Neural cell (in vitro differentiated cells): Measurements from ENCODE around the gene NHSL2. TPM values are rescaled to one million over a fixed set of nuclear protein-coding genes. Genes with fewer than 3 reads are reported as not detected.

Source experiments
- H2AFZ ChIP-seq: fragments of 200-600, 300-800 bp; sonication (generic), shearing (Covaris generic); 2 replicates; pipeline ENCODE4 v1.6.0; 2014; ENCODE audit warnings: low read depth, mild to moderate bottlenecking, antibody characterized with exemption, low read length, moderate library complexity
- H3F3A ChIP-seq: fragments of 200-600 bp; shearing (Covaris generic); 2 replicates; pipeline ENCODE4 v1.6.1; 2016; ENCODE audit warnings: mild to moderate bottlenecking, moderate library complexity, mixed read lengths, antibody characterized with exemption, low read length; ENCODE audit not compliant: insufficient read depth, poor library complexity, severe bottlenecking
- H3K27ac ChIP-seq: fragments of 200-600, 300-800 bp; sonication (generic), shearing (Covaris generic); 2 replicates; pipeline ENCODE4 v1.5.1; 2014; ENCODE audit warnings: mild to moderate bottlenecking, low read length, moderate library complexity
- H3K27me3 ChIP-seq: fragments of 300-800, 200-600 bp; sonication (generic), shearing (Covaris generic); 2 replicates; pipeline ENCODE4 v1.6.0; 2014; ENCODE audit warnings: mild to moderate bottlenecking, low read depth, low read length, moderate library complexity; ENCODE audit not compliant: insufficient read depth
- H3K36me3 ChIP-seq: fragments of 300-800, 200-600 bp; sonication (generic), shearing (Covaris generic); 2 replicates; pipeline ENCODE4 v1.5.1; 2014; ENCODE audit warnings: mild to moderate bottlenecking, antibody characterized with exemption, low read length, moderate library complexity; ENCODE audit not compliant: insufficient read depth
- H3K4me2 ChIP-seq: fragments of 300-800, 200-600 bp; sonication (generic), shearing (Covaris generic); 2 replicates; pipeline ENCODE4 v1.6.0; 2014; ENCODE audit warnings: mild to moderate bottlenecking, low read length
- H3K4me3 ChIP-seq: fragments of 300-800, 200-600 bp; sonication (generic), shearing (Covaris generic); 2 replicates; pipeline ENCODE4 v1.5.1; 2014; ENCODE audit warnings: mild to moderate bottlenecking, low read length, moderate library complexity
- H3K79me2 ChIP-seq: fragments of 200-600 bp; shearing (Covaris generic); replicated peaks from 2 replicates; pipeline ENCODE4 v1.6.0; 2014; ENCODE audit warnings: mild to moderate bottlenecking, low read length, moderate library complexity; ENCODE audit not compliant: insufficient read depth
- H3K9ac ChIP-seq: fragments of 300-800, 200-600 bp; sonication (generic), shearing (Covaris generic); 2 replicates; pipeline ENCODE4 v1.6.1; 2016; ENCODE audit warnings: mild to moderate bottlenecking, low read length, mixed read lengths
- H3K9me2 ChIP-seq: fragments of 200-600 bp; shearing (Covaris generic); 2 replicates; pipeline ENCODE4 v1.6.1; 2016; ENCODE audit warnings: mild to moderate bottlenecking, low read length, mixed read lengths; ENCODE audit not compliant: insufficient read depth
- H3K9me3 ChIP-seq: fragments of 200-600, 300-800 bp; sonication (generic), shearing (Covaris generic); 2 replicates; pipeline ENCODE4 v1.6.1; 2016; ENCODE audit warnings: mild to moderate bottlenecking, mixed run types, low read length, moderate library complexity, mixed read lengths
- H4K20me1 ChIP-seq: fragments of 200-600 bp; shearing (Covaris generic); 2 replicates; pipeline ENCODE4 v1.6.1; 2016; ENCODE audit warnings: mild to moderate bottlenecking, mixed run types; ENCODE audit not compliant: insufficient read depth
- EP300 ChIP-seq: fragments of 450-650 bp; conservative IDR thresholded peaks from 2 replicates; pipeline ENCODE4 v1.6.1; 2014; ENCODE audit warnings: antibody characterized with exemption, mild to moderate bottlenecking, moderate library complexity; ENCODE audit not compliant: poor library complexity, severe bottlenecking
- EZH2 ChIP-seq: fragments of 200-600, 300-800 bp; shearing (Covaris generic), sonication (generic); IDR thresholded peaks from 2 replicates; pipeline ENCODE4 v1.6.1; 2014; ENCODE audit warnings: antibody characterized with exemption, low read length, borderline replicate concordance, mild to moderate bottlenecking; ENCODE audit not compliant: insufficient read depth, poor library complexity, severe bottlenecking
- MXI1 ChIP-seq: fragments of 450-650 bp; conservative IDR thresholded peaks from 2 replicates; pipeline ENCODE4 v1.6.1; 2014; ENCODE audit warnings: antibody characterized with exemption, mild to moderate bottlenecking; ENCODE audit not compliant: poor library complexity, severe bottlenecking
- POLR2AphosphoS5 ChIP-seq: IDR thresholded peaks from 2 replicates; pipeline ENCODE4 v1.6.1; 2012
- RAD21 ChIP-seq: fragments of 450-650 bp; conservative IDR thresholded peaks from 2 replicates; pipeline ENCODE4 v1.6.1; 2014; ENCODE audit warnings: antibody characterized with exemption, mild to moderate bottlenecking, moderate library complexity
- SMC3 ChIP-seq: fragments of 450-650 bp; conservative IDR thresholded peaks from 2 replicates; pipeline ENCODE4 v1.6.1; 2014; ENCODE audit warnings: antibody characterized with exemption, mild to moderate bottlenecking, moderate library complexity; ENCODE audit not compliant: poor library complexity
- TAF1 ChIP-seq: IDR thresholded peaks from 2 replicates; pipeline ENCODE4 v1.6.1; 2012; ENCODE audit warnings: low read depth
- polyA plus RNA-seq: library from polyadenylated mRNA; depleted of rRNA; stranded (reverse); fragments of >200 nt; gene quantifications from 2 replicates; pipeline ENCODE4 v1.2.3, GENCODE V29; 2014
- TF ChIP-seq, protein P1 (sequence below): fragments of 450-650 bp; IDR thresholded peaks from 2 replicates; pipeline ENCODE4 v1.5.1; 2014; ENCODE audit warnings: antibody characterized with exemption, mild to moderate bottlenecking, moderate library complexity; ENCODE audit not compliant: poor library complexity, severe bottlenecking
- TF ChIP-seq, protein P2 (sequence below): IDR thresholded peaks from 2 replicates; pipeline ENCODE4 v1.6.1; 2012; ENCODE audit warnings: borderline replicate concordance

Gene NHSL2
- polyA plus RNA-seq, 1 donor from 2014 or later, result 0.87 TPM

DNA sequence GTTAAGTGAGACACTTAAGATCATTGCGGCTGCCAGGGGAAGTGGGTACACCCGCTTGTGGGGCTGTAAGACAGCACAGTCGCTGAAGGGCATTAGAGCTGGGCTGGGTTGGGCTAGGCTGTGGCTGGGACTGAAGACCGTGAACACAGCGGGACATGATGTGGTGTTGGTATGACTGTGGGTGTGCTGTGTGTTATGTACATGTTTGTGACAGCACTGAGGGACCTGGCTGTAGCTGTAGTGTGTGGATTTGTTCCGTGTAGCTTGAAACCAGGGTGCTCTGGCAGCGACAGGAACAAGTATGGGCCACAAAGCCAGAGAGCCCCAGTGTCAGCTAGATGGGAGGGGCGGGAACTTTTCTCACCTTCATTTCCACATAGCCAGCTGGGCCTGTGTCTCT, 82.1 kb downstream of the NHSL2 start:
- no peak overlapping the region for H3K4me2 ChIP-seq
- H3K9ac ChIP-seq, result no peak overlapping the region
- no peaks in the 10 kb centered on the region for H3K36me3 ChIP-seq
- H2AFZ ChIP-seq, result no peak overlapping the region
- H3K27me3 ChIP-seq, result no peaks in the 10 kb centered on the region
- no peak overlapping the region for H3K4me3 ChIP-seq
- TF ChIP-seq EZH2, result no peak
- TF ChIP-seq, protein P1, sequence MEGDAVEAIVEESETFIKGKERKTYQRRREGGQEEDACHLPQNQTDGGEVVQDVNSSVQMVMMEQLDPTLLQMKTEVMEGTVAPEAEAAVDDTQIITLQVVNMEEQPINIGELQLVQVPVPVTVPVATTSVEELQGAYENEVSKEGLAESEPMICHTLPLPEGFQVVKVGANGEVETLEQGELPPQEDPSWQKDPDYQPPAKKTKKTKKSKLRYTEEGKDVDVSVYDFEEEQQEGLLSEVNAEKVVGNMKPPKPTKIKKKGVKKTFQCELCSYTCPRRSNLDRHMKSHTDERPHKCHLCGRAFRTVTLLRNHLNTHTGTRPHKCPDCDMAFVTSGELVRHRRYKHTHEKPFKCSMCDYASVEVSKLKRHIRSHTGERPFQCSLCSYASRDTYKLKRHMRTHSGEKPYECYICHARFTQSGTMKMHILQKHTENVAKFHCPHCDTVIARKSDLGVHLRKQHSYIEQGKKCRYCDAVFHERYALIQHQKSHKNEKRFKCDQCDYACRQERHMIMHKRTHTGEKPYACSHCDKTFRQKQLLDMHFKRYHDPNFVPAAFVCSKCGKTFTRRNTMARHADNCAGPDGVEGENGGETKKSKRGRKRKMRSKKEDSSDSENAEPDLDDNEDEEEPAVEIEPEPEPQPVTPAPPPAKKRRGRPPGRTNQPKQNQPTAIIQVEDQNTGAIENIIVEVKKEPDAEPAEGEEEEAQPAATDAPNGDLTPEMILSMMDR, result no peak
- TF ChIP-seq, protein P2, sequence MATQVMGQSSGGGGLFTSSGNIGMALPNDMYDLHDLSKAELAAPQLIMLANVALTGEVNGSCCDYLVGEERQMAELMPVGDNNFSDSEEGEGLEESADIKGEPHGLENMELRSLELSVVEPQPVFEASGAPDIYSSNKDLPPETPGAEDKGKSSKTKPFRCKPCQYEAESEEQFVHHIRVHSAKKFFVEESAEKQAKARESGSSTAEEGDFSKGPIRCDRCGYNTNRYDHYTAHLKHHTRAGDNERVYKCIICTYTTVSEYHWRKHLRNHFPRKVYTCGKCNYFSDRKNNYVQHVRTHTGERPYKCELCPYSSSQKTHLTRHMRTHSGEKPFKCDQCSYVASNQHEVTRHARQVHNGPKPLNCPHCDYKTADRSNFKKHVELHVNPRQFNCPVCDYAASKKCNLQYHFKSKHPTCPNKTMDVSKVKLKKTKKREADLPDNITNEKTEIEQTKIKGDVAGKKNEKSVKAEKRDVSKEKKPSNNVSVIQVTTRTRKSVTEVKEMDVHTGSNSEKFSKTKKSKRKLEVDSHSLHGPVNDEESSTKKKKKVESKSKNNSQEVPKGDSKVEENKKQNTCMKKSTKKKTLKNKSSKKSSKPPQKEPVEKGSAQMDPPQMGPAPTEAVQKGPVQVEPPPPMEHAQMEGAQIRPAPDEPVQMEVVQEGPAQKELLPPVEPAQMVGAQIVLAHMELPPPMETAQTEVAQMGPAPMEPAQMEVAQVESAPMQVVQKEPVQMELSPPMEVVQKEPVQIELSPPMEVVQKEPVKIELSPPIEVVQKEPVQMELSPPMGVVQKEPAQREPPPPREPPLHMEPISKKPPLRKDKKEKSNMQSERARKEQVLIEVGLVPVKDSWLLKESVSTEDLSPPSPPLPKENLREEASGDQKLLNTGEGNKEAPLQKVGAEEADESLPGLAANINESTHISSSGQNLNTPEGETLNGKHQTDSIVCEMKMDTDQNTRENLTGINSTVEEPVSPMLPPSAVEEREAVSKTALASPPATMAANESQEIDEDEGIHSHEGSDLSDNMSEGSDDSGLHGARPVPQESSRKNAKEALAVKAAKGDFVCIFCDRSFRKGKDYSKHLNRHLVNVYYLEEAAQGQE, result no peak
- TF ChIP-seq RAD21, result no peak
- TF ChIP-seq SMC3, result no peak
- no peak for TF ChIP-seq TAF1
- no peak for TF ChIP-seq EP300
- no peak for TF ChIP-seq MXI1
- no peak for TF ChIP-seq POLR2AphosphoS5
- H3K9me2 ChIP-seq, result no peaks in the 10 kb centered on the region
- no peaks in the 10 kb centered on the region for H3K79me2 ChIP-seq
- no peak overlapping the region for H3K27ac ChIP-seq
- no peaks in the 10 kb centered on the region for H3K9me3 ChIP-seq
- H4K20me1 ChIP-seq, result no peaks in the 10 kb centered on the region
- no peaks in the 10 kb centered on the region for H3F3A ChIP-seq

DNA sequence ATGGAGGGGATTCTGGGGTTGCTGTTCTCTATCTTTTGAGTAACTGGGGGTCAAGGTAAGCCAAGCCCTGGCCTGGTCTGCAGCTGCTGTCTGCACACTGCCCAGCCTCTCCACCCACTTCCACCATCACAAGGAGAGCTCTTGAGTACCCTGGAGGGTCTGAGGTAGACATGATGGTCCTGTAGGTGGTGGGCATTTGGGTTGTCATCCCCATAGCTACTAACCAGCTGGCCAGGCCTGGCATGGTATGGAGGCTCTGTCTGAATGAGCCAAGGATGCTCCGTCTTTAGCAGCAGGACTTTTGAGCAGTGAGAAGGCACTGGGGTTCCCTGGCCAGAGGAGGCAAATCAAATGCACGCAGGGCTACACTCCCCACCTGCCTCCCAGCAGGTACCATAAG, 82.7 kb downstream of the NHSL2 start:
- TF ChIP-seq EP300 (no peak), TAF1 (no peak), SMC3 (no peak), RAD21 (no peak), POLR2AphosphoS5 (no peak), MXI1 (no peak), EZH2 (no peak)
- TF ChIP-seq, protein P2, result no peak
- TF ChIP-seq, protein P1, result no peak
- H3K79me2 ChIP-seq, result no peaks in the 10 kb centered on the region

More for the DNA sequence above, 82.7 kb downstream of the NHSL2 start:
- H3K4me3 ChIP-seq, result no peak overlapping the region
- no peak overlapping the region for H3K27ac ChIP-seq
- H3K36me3 ChIP-seq, result no peaks in the 10 kb centered on the region
- H3K4me2 ChIP-seq, result no peak overlapping the region
- no peak overlapping the region for H3K9ac ChIP-seq
- H3K9me3 ChIP-seq, result no peaks in the 10 kb centered on the region
- H3K9me2 ChIP-seq, result no peaks in the 10 kb centered on the region
- H2AFZ ChIP-seq, result no peak overlapping the region
- H4K20me1 ChIP-seq, result no peaks in the 10 kb centered on the region
- H3F3A ChIP-seq, result no peaks in the 10 kb centered on the region
- no peaks in the 10 kb centered on the region for H3K27me3 ChIP-seq
